Esophagus squamous epithelium (tissue), 5 donors: Measurements from ENCODE around the gene UMOD. TPM values are rescaled to one million over a fixed set of nuclear protein-coding genes. Genes with fewer than 3 reads are reported as not detected.

Source experiments
- DNase-seq: peaks from one replicate; lab custom pipeline; 2025; lab: John Stamatoyannopoulos, UW
- H3K27ac ChIP-seq, 4 donors: fragments of 200-600 bp; sonication (generic); one replicate each; pipeline ENCODE4 v1.5.1; 2016 to 2019; ENCODE audit warnings: mild to moderate bottlenecking in 1 of 4
- H3K27me3 ChIP-seq, 4 donors: fragments of 200-600 bp; sonication (generic); 1 replicate in 3 of 4; 2 replicates in 1 of 4; pipeline versions ENCODE4 v1.5.1 to v1.6.0; 2017 to 2021; ENCODE audit warnings: antibody characterized with exemption in 1 of 4
- H3K36me3 ChIP-seq, 3 donors: fragments of 200-600 bp; sonication (generic); one replicate each; pipeline ENCODE4 v1.5.1; 2016 to 2019
- H3K4me1 ChIP-seq, 3 donors: fragments of 200-600 bp; sonication (generic); one replicate each; pipeline ENCODE4 v1.5.1; 2017 to 2019
- H3K4me3 ChIP-seq, 4 donors: fragments of 200-600 bp; sonication (generic); 1 replicate in 3 of 4; 2 replicates in 1 of 4; pipeline ENCODE4 v1.5.1; 2016 to 2019; ENCODE audit warnings: mild to moderate bottlenecking in 2 of 4, moderate library complexity in 1 of 4
- H3K9me3 ChIP-seq, 3 donors: fragments of 200-600 bp; sonication (generic); one replicate each; pipeline ENCODE4 v1.5.1; 2016 to 2019
- CTCF ChIP-seq, 6 experiments: fragments of 450-650 bp in 4 of 6; fragments of 200-600 bp in 2 of 6; sonication (generic) in 2 of 6; IDR thresholded peaks; one replicate each; pipeline ENCODE4 v1.5.1; 2016 to 2019; ENCODE audit warnings: antibody characterized with exemption in 6 of 6, mild to moderate bottlenecking in 4 of 6, moderate library complexity in 4 of 6
- POLR2A ChIP-seq, 4 donors: fragments of 450-650 bp; IDR thresholded peaks; one replicate each; pipeline ENCODE4 v1.6.1; 2017; ENCODE audit warnings: antibody characterized with exemption in 4 of 4, mild to moderate bottlenecking in 4 of 4, moderate library complexity in 3 of 4
- WGBS, 2 donors: methylation state at CpG; one replicate each; pipeline ENCODE4 v1.1.5; 2018; 5-methylcytosine and 5-hydroxymethylcytosine counted together
- intact Hi-C: fragments of 100-400 bp; cut with DNase I; formaldehyde crosslinking; loops from one replicate; pipeline ENCODE4 v1.15.0; 2022
- total RNA-seq, 4 donors: library from RNA; depleted of rRNA; stranded (reverse); fragments of >200 nt; gene quantifications; one replicate each; pipeline ENCODE4 v1.1.0, GENCODE V29; 2016
- donor health status: DM: yes; HTN: yes; CAD: no.

Gene UMOD
- total RNA-seq, 4 donors from 2014 or later: not detected

GRCh38 chr16:20319406-20319805 lies 33.1 kb downstream of the UMOD start:
- DNase-seq: no peak
- intact Hi-C loops: no loop called here
- H3K4me3 ChIP-seq: no peak overlapping the region
- no peaks in the 10 kb centered on the region for H3K4me1 ChIP-seq
- H3K27me3 ChIP-seq: peaks cover 0 to 20% (median 0%) of the 10 kb centered on the region in 4 donors
- 31 to 57% methylated on average over 1 of the region's 1 CpG for WGBS, 2 donors
- TF ChIP-seq CTCF (IDR thresholded peaks at IDR 0.05) (no peak), POLR2A (IDR thresholded peaks at IDR 0.05) (no peak)
- no peak overlapping the region for H3K27ac ChIP-seq
- no peaks in the 10 kb centered on the region for H3K36me3 ChIP-seq
- H3K9me3 ChIP-seq: no peaks in the 10 kb centered on the region

GRCh38 chr16:20318437-20318836 lies 34.1 kb downstream of the UMOD start:
- Histone ChIP-seq H3K36me3 (no peaks in the 10 kb centered on the region), H3K9me3 (no peaks in the 10 kb centered on the region), H3K27ac (no peak overlapping the region), H3K4me1 (no peaks in the 10 kb centered on the region), H3K4me3 (no peak overlapping the region), H3K27me3 (peaks cover 0 to 12% (median 0%) of the 10 kb centered on the region in 4 donors)
- no peak for DNase-seq
- TF ChIP-seq POLR2A (IDR thresholded peaks at IDR 0.05) (no peak), CTCF (IDR thresholded peaks at IDR 0.05) (no peak)
- 49 to 58% methylated on average over 3 of the region's 3 CpGs for WGBS, 2 donors
- intact Hi-C loops: no loop called here

- Histone ChIP-seq H3K36me3 (no peaks in the 10 kb centered on the region), H3K4me3 (no peak overlapping the region), H3K4me1 (no peaks in the 10 kb centered on the region), H3K9me3 (no peaks in the 10 kb centered on the region), H3K27me3 (peaks cover 0 to 12% (median 0%) of the 10 kb centered on the region in 4 donors), H3K27ac (no peak overlapping the region)
- 72 to 76% methylated on average over 7 of the region's 7 CpGs for WGBS, 2 donors
- no peak for DNase-seq
- TF ChIP-seq POLR2A (IDR thresholded peaks at IDR 0.05) (no peak), CTCF (IDR thresholded peaks at IDR 0.05) (no peak)
- intact Hi-C loops: no loop called here
Observed at GRCh38 chr16:20318006-20318405, 34.5 kb downstream of the UMOD start.

GRCh38 chr16:20317117-20317516 lies 35.4 kb downstream of the UMOD start:
- 59 to 60% methylated on average over 8 of the region's 8 CpGs for WGBS, 2 donors
- H3K27me3 ChIP-seq: peaks cover 0 to 16% (median 0%) of the 10 kb centered on the region in 4 donors
- H3K9me3 ChIP-seq: no peaks in the 10 kb centered on the region
- no peaks in the 10 kb centered on the region for H3K4me1 ChIP-seq
- no peak overlapping the region for H3K4me3 ChIP-seq
- no peak for DNase-seq
- H3K27ac ChIP-seq: no peak overlapping the region
- no peaks in the 10 kb centered on the region for H3K36me3 ChIP-seq
- intact Hi-C loops: no loop called here
- no peak for TF ChIP-seq POLR2A (IDR thresholded peaks at IDR 0.05)
- no peak for TF ChIP-seq CTCF (IDR thresholded peaks at IDR 0.05)

- TF ChIP-seq POLR2A (IDR thresholded peaks at IDR 0.05) (no peak), CTCF (IDR thresholded peaks at IDR 0.05) (no peak)
- Histone ChIP-seq H3K4me1 (no peaks in the 10 kb centered on the region), H3K27ac (no peak overlapping the region), H3K27me3 (peaks cover 0 to 16% (median 0%) of the 10 kb centered on the region in 4 donors), H3K4me3 (no peak overlapping the region), H3K9me3 (no peaks in the 10 kb centered on the region), H3K36me3 (no peaks in the 10 kb centered on the region)
- no peak for DNase-seq
- intact Hi-C loops: no loop called here
- 62 to 67% methylated on average over 5 of the region's 5 CpGs for WGBS, 2 donors
Observed at GRCh38 chr16:20316715-20317114, 35.8 kb downstream of the UMOD start.
